GM10266 (cell line): ENCODE measurements around the gene CCNL2.
A peak's percentile ranks its signal among the peaks of the same experiment; 100 is the strongest.

ENCODE experiments used
- DNase-seq: peaks from one replicate; pipeline ENCODE4 v3.0.0; 2012; ENCODE audit errors: extremely low spot score
- TF ChIP-seq, protein P1 (sequence below): IDR thresholded peaks from 2 replicates; pipeline ENCODE4 v1.5.1; 2012; ENCODE audit warnings: mild to moderate bottlenecking, low read depth; ENCODE audit not compliant: control insufficient read depth, insufficient read depth; ENCODE audit errors: missing control alignments

CCNL2 gene

DNA sequence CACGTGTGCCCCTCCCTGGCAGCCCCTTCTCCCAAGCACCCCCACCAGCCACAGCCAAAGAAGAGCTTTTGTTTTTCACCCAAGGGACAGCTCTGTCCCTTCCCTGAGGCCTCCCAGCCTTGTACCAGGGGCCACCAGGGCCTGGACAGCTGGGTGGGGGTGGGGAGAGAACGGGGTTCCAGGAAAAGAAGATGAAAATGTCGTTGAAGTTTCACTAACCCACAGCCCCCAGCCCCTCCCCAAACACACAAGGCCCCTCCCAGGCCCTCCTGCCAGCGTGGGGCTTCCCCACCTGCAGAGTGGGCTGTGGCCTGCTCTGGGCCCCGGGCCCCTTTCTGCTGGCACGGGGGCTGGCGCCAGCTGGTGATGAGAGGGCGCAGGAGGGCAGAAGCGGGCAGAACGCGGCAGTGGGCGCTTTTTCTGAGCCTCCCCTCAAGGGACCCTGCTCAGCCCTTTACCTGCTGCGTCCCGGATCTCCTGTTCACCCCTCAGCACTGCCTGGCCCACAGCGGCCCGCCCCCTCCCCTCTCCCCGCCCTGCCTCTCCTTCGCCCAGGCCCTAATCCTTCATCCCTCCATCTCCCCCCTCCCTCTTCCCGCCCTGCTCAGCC lies 27.5 kb upstream of the CCNL2 start:
- peak; percentile 45 for DNase-seq
- TF ChIP-seq, protein P1, sequence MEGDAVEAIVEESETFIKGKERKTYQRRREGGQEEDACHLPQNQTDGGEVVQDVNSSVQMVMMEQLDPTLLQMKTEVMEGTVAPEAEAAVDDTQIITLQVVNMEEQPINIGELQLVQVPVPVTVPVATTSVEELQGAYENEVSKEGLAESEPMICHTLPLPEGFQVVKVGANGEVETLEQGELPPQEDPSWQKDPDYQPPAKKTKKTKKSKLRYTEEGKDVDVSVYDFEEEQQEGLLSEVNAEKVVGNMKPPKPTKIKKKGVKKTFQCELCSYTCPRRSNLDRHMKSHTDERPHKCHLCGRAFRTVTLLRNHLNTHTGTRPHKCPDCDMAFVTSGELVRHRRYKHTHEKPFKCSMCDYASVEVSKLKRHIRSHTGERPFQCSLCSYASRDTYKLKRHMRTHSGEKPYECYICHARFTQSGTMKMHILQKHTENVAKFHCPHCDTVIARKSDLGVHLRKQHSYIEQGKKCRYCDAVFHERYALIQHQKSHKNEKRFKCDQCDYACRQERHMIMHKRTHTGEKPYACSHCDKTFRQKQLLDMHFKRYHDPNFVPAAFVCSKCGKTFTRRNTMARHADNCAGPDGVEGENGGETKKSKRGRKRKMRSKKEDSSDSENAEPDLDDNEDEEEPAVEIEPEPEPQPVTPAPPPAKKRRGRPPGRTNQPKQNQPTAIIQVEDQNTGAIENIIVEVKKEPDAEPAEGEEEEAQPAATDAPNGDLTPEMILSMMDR: no peak

DNA sequence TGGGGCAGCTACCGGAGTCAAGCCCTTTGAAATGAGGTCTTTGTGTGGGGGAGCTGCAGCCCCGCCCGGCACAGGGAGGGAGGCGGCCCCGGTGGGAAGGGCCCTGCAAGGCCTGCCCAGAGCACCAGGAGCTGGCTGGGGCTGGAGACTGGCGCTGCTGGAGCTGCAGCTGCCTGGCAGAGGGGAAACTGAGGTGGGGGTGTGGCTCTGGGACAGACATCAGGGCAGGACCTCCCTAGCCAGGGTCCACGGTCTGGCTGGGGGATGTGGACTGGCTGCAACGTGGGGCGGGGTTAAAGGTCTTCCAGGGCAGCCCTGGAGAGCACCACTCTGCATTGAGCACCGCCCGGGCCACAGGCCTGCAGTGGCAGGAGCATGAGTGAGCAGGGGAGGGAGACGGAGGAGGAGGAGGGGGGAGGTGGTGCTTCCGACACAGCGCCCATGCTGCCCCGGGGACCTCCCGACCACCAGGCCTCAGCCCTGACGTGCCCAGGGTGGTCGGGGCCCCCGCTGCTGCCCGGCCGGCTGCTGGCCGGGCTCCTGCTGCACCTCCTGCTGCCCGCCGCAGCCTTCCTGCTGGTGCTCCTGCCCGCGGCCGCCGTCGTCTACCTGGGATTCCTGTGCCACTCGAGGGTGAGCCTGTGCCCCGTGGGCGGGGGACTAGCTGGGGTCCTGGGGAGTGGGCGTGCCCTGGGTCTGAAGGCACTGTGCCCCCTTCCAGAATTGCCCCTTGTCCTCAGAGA lies 26.8 kb upstream of the CCNL2 start:
- DNase-seq: peak; percentile 32
- TF ChIP-seq, protein P1: no peak

DNA sequence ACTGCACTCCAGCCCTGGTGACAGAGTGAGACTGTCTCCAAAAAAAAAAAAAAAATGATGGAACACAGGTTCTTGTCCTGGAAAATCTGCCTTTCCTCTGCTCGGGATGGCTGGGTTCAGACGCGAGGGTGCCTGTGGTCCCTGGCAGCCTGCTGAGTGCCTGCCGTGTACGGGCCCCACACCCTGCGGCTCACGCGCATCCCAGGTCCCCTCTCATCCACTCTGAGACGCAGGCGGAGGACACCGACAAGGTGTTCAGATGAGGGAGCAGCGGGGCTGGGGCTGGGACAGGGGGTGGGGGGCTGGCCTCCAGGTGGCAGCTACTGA lies 26.3 kb upstream of the CCNL2 start:
- DNase-seq: peak; percentile 28
- TF ChIP-seq, protein P1: no peak

DNA sequence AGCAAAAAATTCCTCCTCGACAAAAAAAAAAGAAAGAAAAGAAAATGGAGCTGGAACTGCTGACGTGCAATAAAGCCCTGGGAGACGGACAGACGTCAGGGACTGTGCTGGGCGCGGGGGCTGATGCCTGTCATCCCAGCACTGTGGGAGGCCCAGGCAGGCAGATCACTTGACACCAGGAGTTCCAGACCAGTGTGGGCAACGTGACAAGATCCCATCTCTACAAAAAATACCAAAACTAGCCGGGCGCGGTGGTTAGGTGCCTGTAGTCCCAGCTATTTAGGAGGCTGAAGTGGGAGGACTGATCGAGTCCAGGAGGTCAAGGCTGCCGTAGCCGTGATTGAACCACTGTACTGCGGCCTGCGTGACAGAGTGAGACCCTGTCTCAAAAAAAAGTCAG lies 25.6 kb upstream of the CCNL2 start:
- TF ChIP-seq, protein P1: no peak
- DNase-seq: no peak

DNA sequence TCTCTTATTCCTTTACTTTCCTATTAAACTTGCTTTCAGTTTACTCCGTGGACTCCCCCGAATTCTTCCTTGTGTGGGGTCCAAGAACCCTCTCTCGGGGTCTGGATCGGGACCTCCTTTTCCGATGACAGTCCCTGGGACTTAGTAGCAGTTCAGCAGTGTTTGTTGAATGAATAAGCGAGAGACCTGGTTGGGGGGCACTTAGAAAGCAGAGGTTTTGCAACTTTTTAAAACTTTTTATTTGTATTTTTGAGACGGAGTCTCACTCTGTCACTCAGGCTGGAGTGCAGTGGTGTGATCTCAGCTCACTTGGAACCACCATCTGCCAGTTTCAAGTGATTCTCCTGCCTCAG lies 24.1 kb upstream of the CCNL2 start:
- TF ChIP-seq, protein P1: no peak
- no peak for DNase-seq

DNA sequence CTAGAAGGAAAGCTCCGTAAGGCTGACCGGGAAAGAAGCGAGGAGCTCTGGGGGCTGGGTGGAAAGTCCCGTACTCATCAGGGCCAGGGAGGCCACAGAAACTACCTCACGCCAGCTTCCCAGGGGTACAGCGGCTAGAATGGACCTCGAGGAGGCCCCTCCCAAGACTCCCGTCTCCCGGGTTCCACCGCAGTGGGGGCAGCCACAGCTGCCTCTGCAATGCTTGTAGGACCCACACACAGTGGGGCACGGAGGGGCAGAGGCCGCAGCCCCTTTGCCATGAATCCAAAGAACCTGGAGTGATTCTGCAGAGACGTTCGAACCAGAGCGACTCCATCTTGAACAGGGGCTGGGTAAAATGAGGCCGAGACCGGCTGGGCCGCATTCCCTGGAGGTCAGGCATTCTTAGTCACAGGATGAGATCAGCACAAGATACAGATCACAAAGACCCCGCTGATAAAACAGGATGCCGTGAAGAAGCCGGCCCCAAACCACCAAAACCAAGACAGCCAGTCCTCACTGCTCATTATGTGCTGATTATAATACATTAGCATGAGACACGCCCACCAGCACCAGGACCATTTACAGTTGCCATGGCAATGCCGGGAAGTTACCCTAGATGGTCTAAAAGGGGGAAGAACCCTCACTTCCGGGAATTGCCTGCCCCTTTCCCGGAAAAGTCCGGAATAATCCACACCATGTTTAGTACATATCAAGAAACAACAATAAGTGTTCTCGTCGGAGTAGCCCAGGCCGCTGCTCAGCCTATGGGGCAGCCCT lies 23.5 kb upstream of the CCNL2 start:
- TF ChIP-seq, protein P1: no peak
- peak; percentile 40 for DNase-seq
